HepG2 (cell line): Measurements from ENCODE around the gene CAPN9. TPM values are rescaled to one million over a fixed set of nuclear protein-coding genes. Genes with fewer than 3 reads are reported as not detected.

Source experiments
- ARNT2 ChIP-seq: sonication (generic); formaldehyde crosslinking; IDR thresholded peaks from 2 replicates; pipeline ENCODE4 v1.8.0; 2022; ENCODE audit warnings: mild to moderate bottlenecking, low read depth, missing genetic modification reagents, moderate library complexity
- ATF5 ChIP-seq: sonication (generic); formaldehyde crosslinking; IDR thresholded peaks from 2 replicates; pipeline ENCODE4 v1.4.0; 2020; ENCODE audit warnings: mild to moderate bottlenecking, low read depth, missing genetic modification reagents
- BATF2 ChIP-seq: sonication (generic); formaldehyde crosslinking; IDR thresholded peaks from 2 replicates; pipeline ENCODE4 v1.8.0; 2022; ENCODE audit warnings: mild to moderate bottlenecking, missing genetic modification reagents, moderate library complexity
- CHD2 ChIP-seq: IDR thresholded peaks from 2 replicates; pipeline ENCODE4 v1.6.1; 2011; ENCODE audit warnings: low read depth, low read length, improper control_type of control experiment
- GMEB1 ChIP-seq: sonication (generic); formaldehyde crosslinking; IDR thresholded peaks from 2 replicates; pipeline ENCODE4 v1.5.1; 2020; ENCODE audit warnings: missing genetic modification reagents, mild to moderate bottlenecking, borderline replicate concordance
- IKZF1 ChIP-seq: fragments of 450-650 bp; IDR thresholded peaks from 2 replicates; pipeline ENCODE4 v1.7.1; 2016
- IRF2 ChIP-seq: IDR thresholded peaks from 2 replicates; pipeline ENCODE4 v1.6.1; 2018; ENCODE audit warnings: missing genetic modification reagents, missing compliant biosample characterization
- MIER3 ChIP-seq: IDR thresholded peaks from 2 replicates; pipeline ENCODE4 v1.6.1; 2016; ENCODE audit warnings: missing compliant biosample characterization, borderline replicate concordance
- MXI1 ChIP-seq: IDR thresholded peaks from 3 replicates; pipeline ENCODE4 v1.6.1; 2012; ENCODE audit warnings: low read depth, low read length, inconsistent platforms, borderline replicate concordance
- NRL ChIP-seq: sonication (generic); formaldehyde crosslinking; IDR thresholded peaks from 2 replicates; pipeline ENCODE4 v1.5.0; 2020; ENCODE audit warnings: missing genetic modification reagents, mild to moderate bottlenecking, moderate library complexity, borderline replicate concordance
- SATB2 ChIP-seq: sonication (generic); formaldehyde crosslinking; IDR thresholded peaks from 2 replicates; pipeline ENCODE4 v1.5.0; 2020; ENCODE audit warnings: missing genetic modification reagents
- TSC22D2 ChIP-seq: sonication (generic); formaldehyde crosslinking; IDR thresholded peaks from 2 replicates; pipeline ENCODE4 v1.5.1; 2020; ENCODE audit warnings: missing genetic modification reagents, mild to moderate bottlenecking, borderline replicate concordance
- ZBTB21 ChIP-seq: sonication (generic); formaldehyde crosslinking; IDR thresholded peaks from 2 replicates; pipeline ENCODE4 v1.4.0; 2020; ENCODE audit warnings: missing genetic modification reagents
- ZBTB33 ChIP-seq: sonication (generic); formaldehyde crosslinking; IDR thresholded peaks from 2 replicates; pipeline ENCODE4 v1.4.0; 2020; ENCODE audit warnings: missing genetic modification reagents
- ZBTB44 ChIP-seq: sonication (generic); formaldehyde crosslinking; IDR thresholded peaks from 2 replicates; pipeline ENCODE4 v1.4.0; 2020; ENCODE audit warnings: missing genetic modification reagents
- ZNF567 ChIP-seq: sonication (generic); formaldehyde crosslinking; IDR thresholded peaks from 2 replicates; pipeline ENCODE4 v1.8.1; 2023; ENCODE audit warnings: mild to moderate bottlenecking, missing genetic modification reagents, borderline replicate concordance
- ZNF572 ChIP-seq: sonication (generic); formaldehyde crosslinking; IDR thresholded peaks from 2 replicates; pipeline ENCODE4 v1.5.1; 2020; ENCODE audit warnings: mild to moderate bottlenecking, missing genetic modification reagents
- ZNF574 ChIP-seq: sonication (generic); formaldehyde crosslinking; IDR thresholded peaks from 2 replicates; pipeline ENCODE4 v1.4.0; 2020; ENCODE audit warnings: missing genetic modification reagents
- ZNF672 ChIP-seq: sonication (generic); formaldehyde crosslinking; IDR thresholded peaks from 2 replicates; pipeline ENCODE4 v1.8.1; 2022; ENCODE audit warnings: missing genetic modification reagents
- ZNF724P ChIP-seq: sonication (generic); formaldehyde crosslinking; IDR thresholded peaks from 2 replicates; pipeline ENCODE4 v1.8.0; 2022; ENCODE audit warnings: missing genetic modification reagents, borderline replicate concordance
- polyA plus RNA-seq, 8 experiments: library from polyadenylated mRNA; depleted of rRNA in 3 of 8; stranded (reverse) in 7 of 8; unstranded in 1 of 8; fragments of >200 nt; fragmentation: Illumina TruSeq in 4 of 8; extraction: Trizol in 4 of 8; gene quantifications; 2 replicates each; pipeline versions ENCODE4 v1.2.1 to v1.2.3, GENCODE V29; 2011 to 2016; ENCODE audit warnings: low read depth in 4 of 8, missing spikeins in 1 of 8, mixed read lengths in 1 of 8; ENCODE audit not compliant: insufficient read depth in 1 of 8
- total RNA-seq, 5 experiments: library from RNA; depleted of rRNA; stranded (reverse); fragments of >200 nt; fragmentation: Illumina TruSeq; extraction: Trizol; gene quantifications; 2 replicates each; pipeline ENCODE4 v1.2.3, GENCODE V29; 2016; ENCODE audit warnings: low read depth in 1 of 5

Gene CAPN9
- total and polyA plus RNA-seq, 2 of the 13 experiments (the other 11 are each of a cell fraction or from before 2014, with no cell fraction given): 0.04 to 0.31 TPM

- TF ChIP-seq BATF2 (CRISPR knock-in tag): no peak
- TF ChIP-seq ZBTB33 (CRISPR knock-in tag): peak; percentile 53; the same call in 1 of the 2 replicates
- TF ChIP-seq GMEB1 (CRISPR knock-in tag): peak; percentile 48; the same call in 1 of the 2 replicates
- TF ChIP-seq ATF5 (CRISPR knock-in tag): no peak
- TF ChIP-seq IKZF1: no peak
- peak; percentile 91; the same call in 1 of the 2 replicates for TF ChIP-seq MIER3
- peak; percentile 66; the same call in 1 of the 3 replicates for TF ChIP-seq MXI1
- TF ChIP-seq SATB2 (CRISPR knock-in tag): no peak
- no peak for TF ChIP-seq ZNF724P (CRISPR knock-in tag)
- 0 out of 2 replicates have a peak, but pooled peaks have one; percentile 11 for TF ChIP-seq ZBTB21 (CRISPR knock-in tag)
- no peak for TF ChIP-seq TSC22D2 (CRISPR knock-in tag)
- TF ChIP-seq ZNF567 (CRISPR knock-in tag): 0 out of 2 replicates have a peak, but pooled peaks have one; percentile 67
- TF ChIP-seq ZNF572 (CRISPR knock-in tag): no peak
- no peak for TF ChIP-seq ZBTB44 (CRISPR knock-in tag)
- peak; percentile 61; the same call in 1 of the 2 replicates for TF ChIP-seq ARNT2 (CRISPR knock-in tag)
- peak; percentile 96 for TF ChIP-seq IRF2 (CRISPR knock-in tag)
- no peak for TF ChIP-seq NRL
- TF ChIP-seq ZNF574: peak; percentile 93
- no peak for TF ChIP-seq CHD2
- no peak for TF ChIP-seq ZNF672 (CRISPR knock-in tag)
Observed at GRCh38 chr1:230728710-230729392, 18.3 kb upstream of the CAPN9 start (continued).
